HEK293 (cell line): ENCODE data around the gene CCDC87.

Experiments used
- CTCF ChIA-PET: fragments of 350-600 bp; formaldehyde crosslinking; extraction: SDS; loops from one replicate; lab custom pipeline; 2021; ENCODE audit warnings: antibody characterized with exemption; lab: Yijun Ruan, JAX
- POLR2A ChIA-PET: fragments of 300-600 bp; formaldehyde crosslinking; extraction: SDS; loops from one replicate; lab custom pipeline; 2020; ENCODE audit warnings: antibody characterized with exemption, inconsistent platforms; lab: Yijun Ruan, JAX
- H3K27ac ChIP-seq: fragments of 200-500 bp; sonication (Bioruptor generic); 2 replicates; pipeline ENCODE4 v1.5.1; 2014; ENCODE audit warnings: low read depth, low read length, control low read depth, inconsistent platforms; ENCODE audit errors: extremely low read depth
- H3K36me3 ChIP-seq, 2 experiments: fragments of 200-500 bp in 1 of 2; sonication (Bioruptor generic) in 1 of 2; 1 replicate in 1 of 2; 2 replicates in 1 of 2; pipeline ENCODE4 v1.5.1; 2014 to 2017; ENCODE audit warnings: inconsistent platforms in 2 of 2, low read length in 2 of 2; ENCODE audit not compliant: control insufficient read depth in 2 of 2, insufficient read depth in 1 of 2
- H3K4me1 ChIP-seq: fragments of 200-500 bp; sonication (Bioruptor generic); 2 replicates; pipeline ENCODE4 v1.5.1; 2014; ENCODE audit warnings: mild to moderate bottlenecking, low read length, inconsistent platforms; ENCODE audit not compliant: control insufficient read depth, insufficient read depth
- H3K4me3 ChIP-seq: 2 replicates; pipeline ENCODE4 v1.5.1; 2011; ENCODE audit warnings: low read depth, mild to moderate bottlenecking, control low read depth, low read length, moderate library complexity
- H3K9me3 ChIP-seq: fragments of 200-500 bp; sonication (Bioruptor generic); 2 replicates; pipeline ENCODE4 v1.5.1; 2014; ENCODE audit warnings: low read depth, low read length, inconsistent platforms; ENCODE audit not compliant: control insufficient read depth, insufficient read depth
- BCL11A ChIP-seq: fragments of 450-650 bp; formaldehyde crosslinking; IDR thresholded peaks from 2 replicates; pipeline ENCODE4 v1.5.1; 2016; ENCODE audit warnings: low read depth, missing biosample characterization, missing genetic modification characterization
- SCRT1 ChIP-seq: fragments of 450-650 bp; formaldehyde crosslinking; IDR thresholded peaks from 2 replicates; pipeline ENCODE4 v1.5.1; 2016; ENCODE audit warnings: missing biosample characterization, missing genetic modification characterization, borderline replicate concordance
- SP7 ChIP-seq: fragments of 450-650 bp; formaldehyde crosslinking; IDR thresholded peaks from 2 replicates; pipeline ENCODE4 v1.5.1; 2016; ENCODE audit warnings: missing biosample characterization, missing genetic modification characterization
- TCF7L2 ChIP-seq: IDR thresholded peaks from 2 replicates; pipeline ENCODE4 v1.6.1; 2011; ENCODE audit warnings: low read depth, mild to moderate bottlenecking, inconsistent platforms, low read length, moderate library complexity, borderline replicate concordance
- ZBTB1 ChIP-seq: fragments of 450-650 bp; formaldehyde crosslinking; IDR thresholded peaks from 2 replicates; pipeline ENCODE4 v1.5.1; 2016; ENCODE audit warnings: missing biosample characterization, missing genetic modification characterization
- ZBTB10 ChIP-seq: fragments of 450-650 bp; formaldehyde crosslinking; IDR thresholded peaks from 2 replicates; pipeline ENCODE4 v1.5.1; 2016; ENCODE audit warnings: missing biosample characterization, missing genetic modification characterization
- ZBTB20 ChIP-seq: fragments of 450-650 bp; formaldehyde crosslinking; IDR thresholded peaks from 2 replicates; pipeline ENCODE4 v1.5.1; 2016; ENCODE audit warnings: missing biosample characterization, missing genetic modification characterization
- ZNF132 ChIP-seq: fragments of 450-650 bp; formaldehyde crosslinking; IDR thresholded peaks from 2 replicates; pipeline ENCODE4 v1.5.1; 2017; ENCODE audit warnings: missing biosample characterization, missing genetic modification characterization, borderline replicate concordance
- ZNF138 ChIP-seq: fragments of 450-650 bp; formaldehyde crosslinking; IDR thresholded peaks from 2 replicates; pipeline ENCODE4 v1.5.1; 2016; ENCODE audit warnings: missing biosample characterization, missing genetic modification characterization, borderline replicate concordance
- ZNF223 ChIP-seq: fragments of 450-650 bp; formaldehyde crosslinking; IDR thresholded peaks from 2 replicates; pipeline ENCODE4 v1.5.1; 2016; ENCODE audit warnings: missing biosample characterization, missing genetic modification characterization
- ZNF391 ChIP-seq: fragments of 450-650 bp; formaldehyde crosslinking; IDR thresholded peaks from 2 replicates; pipeline ENCODE4 v1.5.1; 2016; ENCODE audit warnings: low read depth, missing biosample characterization, missing genetic modification characterization, borderline replicate concordance
- ZNF423 ChIP-seq: fragments of 450-650 bp; formaldehyde crosslinking; IDR thresholded peaks from 2 replicates; pipeline ENCODE4 v1.5.1; 2016; ENCODE audit warnings: missing biosample characterization, missing genetic modification characterization
- ZNF501 ChIP-seq: fragments of 450-650 bp; formaldehyde crosslinking; IDR thresholded peaks from 2 replicates; pipeline ENCODE4 v1.5.1; 2016; ENCODE audit warnings: missing biosample characterization, missing genetic modification characterization
- ZNF621 ChIP-seq: fragments of 450-650 bp; formaldehyde crosslinking; IDR thresholded peaks from 2 replicates; pipeline ENCODE4 v1.5.1; 2017; ENCODE audit warnings: missing biosample characterization, missing genetic modification characterization
- ZNF629 ChIP-seq: fragments of 450-650 bp; formaldehyde crosslinking; IDR thresholded peaks from 2 replicates; pipeline ENCODE4 v1.5.1; 2017; ENCODE audit warnings: missing biosample characterization, missing genetic modification characterization
- ZNF654 ChIP-seq: fragments of 450-650 bp; formaldehyde crosslinking; IDR thresholded peaks from 2 replicates; pipeline ENCODE4 v1.5.1; 2016; ENCODE audit warnings: low read depth, missing biosample characterization, missing genetic modification characterization
- ZNF658 ChIP-seq: fragments of 450-650 bp; formaldehyde crosslinking; IDR thresholded peaks from 2 replicates; pipeline ENCODE4; 2016; ENCODE audit warnings: missing biosample characterization, missing genetic modification characterization
- ZNF747 ChIP-seq: fragments of 450-650 bp; formaldehyde crosslinking; IDR thresholded peaks from 2 replicates; pipeline ENCODE4 v1.5.1; 2016; ENCODE audit warnings: missing biosample characterization, missing genetic modification characterization
- ZNF768 ChIP-seq: fragments of 450-650 bp; formaldehyde crosslinking; IDR thresholded peaks from 2 replicates; pipeline ENCODE4 v1.5.1; 2018; ENCODE audit warnings: missing biosample characterization, mild to moderate bottlenecking, missing genetic modification characterization
- ZSCAN30 ChIP-seq: fragments of 450-650 bp; IDR thresholded peaks from 2 replicates; pipeline ENCODE4 v1.5.1; 2018; ENCODE audit warnings: missing biosample characterization, mild to moderate bottlenecking, missing genetic modification characterization, moderate library complexity
- ZSCAN4 ChIP-seq: fragments of 450-650 bp; formaldehyde crosslinking; IDR thresholded peaks from 2 replicates; pipeline ENCODE4 v1.5.1; 2017; ENCODE audit warnings: missing biosample characterization, missing genetic modification characterization
- TF ChIP-seq, protein P1 (sequence below): fragments of 450-650 bp; formaldehyde crosslinking; IDR thresholded peaks from 2 replicates; pipeline ENCODE4 v1.5.1; 2017; ENCODE audit warnings: missing biosample characterization, missing genetic modification characterization
- TF ChIP-seq, protein P2 (sequence below): fragments of 450-650 bp; IDR thresholded peaks from 2 replicates; pipeline ENCODE4 v1.5.1; 2018; ENCODE audit warnings: missing biosample characterization, mild to moderate bottlenecking, missing genetic modification characterization
- TF ChIP-seq, protein P3 (sequence below): fragments of 450-650 bp; formaldehyde crosslinking; IDR thresholded peaks from 2 replicates; pipeline ENCODE4 v1.5.1; 2016; ENCODE audit warnings: missing biosample characterization, missing genetic modification characterization, borderline replicate concordance

The CCDC87 gene

GRCh38 chr11:66638177-66639065, 45.6 kb upstream of the CCDC87 start, which contains the start of gene RBM4:
Gene RBM4 (plus strand): TSS chr11:66638703. CDS start chr11:66639712, 1,009 bp downstream.
- H3K9me3 ChIP-seq, result no peaks in the 10 kb centered on the region
- POLR2A ChIA-PET, result interaction anchor here (0.6 to 5.9 kb wide), 28 partner anchors 10 to 1302 kb away, joined by 3 to 98 read pairs (median 4); partner anchors contain the start of genes ACTN3, BBS1, CCDC87 and CCS
- peak within 1 kb of the TSS; percentile 62 for H3K4me3 ChIP-seq
- H3K36me3 ChIP-seq, result peaks cover 8 to 58% of the 10 kb centered on the region in 2 experiments
- H3K4me1 ChIP-seq, result no peaks in the 10 kb centered on the region; the same call in 1 of the 2 replicates
- CTCF ChIA-PET, result interaction anchor here (0.6 to 1.3 kb wide), 5 partner anchors 39 to 1610 kb away, joined by 3 to 6 read pairs (median 4); partner anchors contain the start of gene RBM4B
- H3K27ac ChIP-seq, result peak within 1 kb of the TSS; percentile 77
- peak; percentile 40; the same call in 1 of the 2 replicates for TF ChIP-seq ZNF423 (tag by site-specific recombination)
- no peak; the same call in 1 of the 2 replicates for TF ChIP-seq ZNF629 (tag by site-specific recombination)
- TF ChIP-seq, protein P1, sequence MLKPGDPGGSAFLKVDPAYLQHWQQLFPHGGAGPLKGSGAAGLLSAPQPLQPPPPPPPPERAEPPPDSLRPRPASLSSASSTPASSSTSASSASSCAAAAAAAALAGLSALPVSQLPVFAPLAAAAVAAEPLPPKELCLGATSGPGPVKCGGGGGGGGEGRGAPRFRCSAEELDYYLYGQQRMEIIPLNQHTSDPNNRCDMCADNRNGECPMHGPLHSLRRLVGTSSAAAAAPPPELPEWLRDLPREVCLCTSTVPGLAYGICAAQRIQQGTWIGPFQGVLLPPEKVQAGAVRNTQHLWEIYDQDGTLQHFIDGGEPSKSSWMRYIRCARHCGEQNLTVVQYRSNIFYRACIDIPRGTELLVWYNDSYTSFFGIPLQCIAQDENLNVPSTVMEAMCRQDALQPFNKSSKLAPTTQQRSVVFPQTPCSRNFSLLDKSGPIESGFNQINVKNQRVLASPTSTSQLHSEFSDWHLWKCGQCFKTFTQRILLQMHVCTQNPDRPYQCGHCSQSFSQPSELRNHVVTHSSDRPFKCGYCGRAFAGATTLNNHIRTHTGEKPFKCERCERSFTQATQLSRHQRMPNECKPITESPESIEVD (tag by site-specific recombination), result no peak
- no peak for TF ChIP-seq ZNF658 (tag by site-specific recombination)
- TF ChIP-seq, protein P2, sequence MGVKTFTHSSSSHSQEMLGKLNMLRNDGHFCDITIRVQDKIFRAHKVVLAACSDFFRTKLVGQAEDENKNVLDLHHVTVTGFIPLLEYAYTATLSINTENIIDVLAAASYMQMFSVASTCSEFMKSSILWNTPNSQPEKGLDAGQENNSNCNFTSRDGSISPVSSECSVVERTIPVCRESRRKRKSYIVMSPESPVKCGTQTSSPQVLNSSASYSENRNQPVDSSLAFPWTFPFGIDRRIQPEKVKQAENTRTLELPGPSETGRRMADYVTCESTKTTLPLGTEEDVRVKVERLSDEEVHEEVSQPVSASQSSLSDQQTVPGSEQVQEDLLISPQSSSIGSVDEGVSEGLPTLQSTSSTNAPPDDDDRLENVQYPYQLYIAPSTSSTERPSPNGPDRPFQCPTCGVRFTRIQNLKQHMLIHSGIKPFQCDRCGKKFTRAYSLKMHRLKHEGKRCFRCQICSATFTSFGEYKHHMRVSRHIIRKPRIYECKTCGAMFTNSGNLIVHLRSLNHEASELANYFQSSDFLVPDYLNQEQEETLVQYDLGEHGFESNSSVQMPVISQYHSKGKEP (tag by site-specific recombination), result no peak
- no peak for TF ChIP-seq SCRT1 (tag by site-specific recombination)
- TF ChIP-seq ZNF391 (tag by site-specific recombination), result no peak
- no peak; the same call in 1 of the 2 replicates for TF ChIP-seq SP7 (tag by site-specific recombination)
- no peak for TF ChIP-seq ZNF747
- TF ChIP-seq ZNF654, result no peak
- peak; percentile 92 for TF ChIP-seq ZBTB10 (tag by site-specific recombination)
- no peak; the same call in 1 of the 2 replicates for TF ChIP-seq BCL11A
- TF ChIP-seq ZNF223, result no peak
- no peak for TF ChIP-seq ZSCAN4
- TF ChIP-seq ZNF138 (tag by site-specific recombination), result no peak
- TF ChIP-seq ZBTB20 (tag by site-specific recombination), result no peak
- peak; percentile 70 for TF ChIP-seq ZNF501
- TF ChIP-seq, protein P3, sequence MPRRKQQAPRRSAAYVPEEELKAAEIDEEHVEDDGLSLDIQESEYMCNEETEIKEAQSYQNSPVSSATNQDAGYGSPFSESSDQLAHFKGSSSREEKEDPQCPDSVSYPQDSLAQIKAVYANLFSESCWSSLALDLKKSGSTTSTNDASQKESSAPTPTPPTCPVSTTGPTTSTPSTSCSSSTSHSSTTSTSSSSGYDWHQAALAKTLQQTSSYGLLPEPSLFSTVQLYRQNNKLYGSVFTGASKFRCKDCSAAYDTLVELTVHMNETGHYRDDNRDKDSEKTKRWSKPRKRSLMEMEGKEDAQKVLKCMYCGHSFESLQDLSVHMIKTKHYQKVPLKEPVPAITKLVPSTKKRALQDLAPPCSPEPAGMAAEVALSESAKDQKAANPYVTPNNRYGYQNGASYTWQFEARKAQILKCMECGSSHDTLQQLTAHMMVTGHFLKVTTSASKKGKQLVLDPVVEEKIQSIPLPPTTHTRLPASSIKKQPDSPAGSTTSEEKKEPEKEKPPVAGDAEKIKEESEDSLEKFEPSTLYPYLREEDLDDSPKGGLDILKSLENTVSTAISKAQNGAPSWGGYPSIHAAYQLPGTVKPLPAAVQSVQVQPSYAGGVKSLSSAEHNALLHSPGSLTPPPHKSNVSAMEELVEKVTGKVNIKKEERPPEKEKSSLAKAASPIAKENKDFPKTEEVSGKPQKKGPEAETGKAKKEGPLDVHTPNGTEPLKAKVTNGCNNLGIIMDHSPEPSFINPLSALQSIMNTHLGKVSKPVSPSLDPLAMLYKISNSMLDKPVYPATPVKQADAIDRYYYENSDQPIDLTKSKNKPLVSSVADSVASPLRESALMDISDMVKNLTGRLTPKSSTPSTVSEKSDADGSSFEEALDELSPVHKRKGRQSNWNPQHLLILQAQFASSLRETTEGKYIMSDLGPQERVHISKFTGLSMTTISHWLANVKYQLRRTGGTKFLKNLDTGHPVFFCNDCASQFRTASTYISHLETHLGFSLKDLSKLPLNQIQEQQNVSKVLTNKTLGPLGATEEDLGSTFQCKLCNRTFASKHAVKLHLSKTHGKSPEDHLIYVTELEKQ (tag by site-specific recombination), result no peak
- no peak for TF ChIP-seq ZNF768 (tag by site-specific recombination)
- TF ChIP-seq ZBTB1 (tag by site-specific recombination), result no peak
- TF ChIP-seq ZNF621 (tag by site-specific recombination), result no peak
- peak; percentile 68 for TF ChIP-seq ZSCAN30 (tag by site-specific recombination)
- no peak for TF ChIP-seq TCF7L2
- no peak for TF ChIP-seq ZNF132 (tag by site-specific recombination)
